ENCODE measurements around the gene PAX5.

The PAX5 gene

DNA sequence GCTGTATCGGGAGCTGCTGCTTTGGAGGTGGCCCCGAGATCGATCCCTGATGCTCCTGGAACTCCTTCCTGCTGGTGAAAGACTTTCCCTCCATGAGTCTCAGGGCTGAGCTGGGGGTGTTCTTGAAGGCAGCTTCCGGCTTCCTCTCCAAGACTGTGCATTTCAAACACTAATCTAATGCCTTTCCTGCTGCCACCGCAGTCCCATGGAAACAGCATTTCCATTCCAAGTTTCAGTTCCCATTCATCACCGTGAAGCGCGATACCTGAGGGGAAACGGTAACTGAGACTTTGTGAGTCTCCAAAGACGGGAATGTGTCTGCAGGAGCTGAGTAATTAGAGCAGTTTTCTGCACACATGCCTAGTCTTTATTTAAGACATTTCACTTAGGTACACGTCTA lies 230.1 kb downstream of the PAX5 start:
- no peak for DNase-seq (ENCODE audit: low spot score)
- TF ChIP-seq, protein P1, sequence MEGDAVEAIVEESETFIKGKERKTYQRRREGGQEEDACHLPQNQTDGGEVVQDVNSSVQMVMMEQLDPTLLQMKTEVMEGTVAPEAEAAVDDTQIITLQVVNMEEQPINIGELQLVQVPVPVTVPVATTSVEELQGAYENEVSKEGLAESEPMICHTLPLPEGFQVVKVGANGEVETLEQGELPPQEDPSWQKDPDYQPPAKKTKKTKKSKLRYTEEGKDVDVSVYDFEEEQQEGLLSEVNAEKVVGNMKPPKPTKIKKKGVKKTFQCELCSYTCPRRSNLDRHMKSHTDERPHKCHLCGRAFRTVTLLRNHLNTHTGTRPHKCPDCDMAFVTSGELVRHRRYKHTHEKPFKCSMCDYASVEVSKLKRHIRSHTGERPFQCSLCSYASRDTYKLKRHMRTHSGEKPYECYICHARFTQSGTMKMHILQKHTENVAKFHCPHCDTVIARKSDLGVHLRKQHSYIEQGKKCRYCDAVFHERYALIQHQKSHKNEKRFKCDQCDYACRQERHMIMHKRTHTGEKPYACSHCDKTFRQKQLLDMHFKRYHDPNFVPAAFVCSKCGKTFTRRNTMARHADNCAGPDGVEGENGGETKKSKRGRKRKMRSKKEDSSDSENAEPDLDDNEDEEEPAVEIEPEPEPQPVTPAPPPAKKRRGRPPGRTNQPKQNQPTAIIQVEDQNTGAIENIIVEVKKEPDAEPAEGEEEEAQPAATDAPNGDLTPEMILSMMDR (IDR thresholded peaks at IDR 0.05; ENCODE audit: extremely low read depth, missing control alignments), result no peak

DNA sequence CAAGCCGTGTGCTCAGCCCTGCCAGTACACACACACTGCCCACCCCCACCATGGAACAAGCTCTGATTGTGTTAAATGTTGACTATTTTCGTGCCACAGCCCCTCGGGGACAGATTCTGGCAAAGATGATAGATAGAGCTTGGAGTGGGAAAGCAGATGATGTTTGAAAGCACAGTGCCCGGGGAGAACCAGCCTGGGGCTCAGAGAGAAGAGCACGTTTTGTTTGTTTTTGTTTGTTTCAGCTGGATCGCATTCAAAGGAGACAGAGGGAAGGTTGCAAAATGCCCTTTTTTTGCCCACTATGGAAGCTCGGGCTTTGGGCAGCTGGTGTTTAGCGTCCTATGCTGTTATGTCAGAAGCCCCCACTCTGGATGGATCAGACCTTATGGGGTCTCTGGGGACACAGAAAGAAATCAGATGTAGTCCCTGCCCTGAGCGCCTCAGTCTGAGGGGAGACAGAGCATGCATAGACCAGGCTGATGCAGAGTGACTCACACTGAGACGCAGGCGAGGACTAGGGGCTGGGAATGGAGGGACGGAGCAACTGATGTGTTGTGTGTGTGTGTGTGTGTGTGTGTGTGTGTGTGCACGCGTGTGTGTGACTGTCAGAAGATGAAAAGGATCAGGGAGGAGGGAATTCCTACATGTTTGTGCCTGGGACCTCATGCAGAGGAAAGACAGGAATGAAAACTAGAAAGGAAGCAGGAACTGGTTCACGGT lies 231.7 kb downstream of the PAX5 start:
- DNase-seq (ENCODE audit: low spot score), result no peak
- TF ChIP-seq, protein P1 (IDR thresholded peaks at IDR 0.05; ENCODE audit: extremely low read depth, missing control alignments), result no peak

DNA sequence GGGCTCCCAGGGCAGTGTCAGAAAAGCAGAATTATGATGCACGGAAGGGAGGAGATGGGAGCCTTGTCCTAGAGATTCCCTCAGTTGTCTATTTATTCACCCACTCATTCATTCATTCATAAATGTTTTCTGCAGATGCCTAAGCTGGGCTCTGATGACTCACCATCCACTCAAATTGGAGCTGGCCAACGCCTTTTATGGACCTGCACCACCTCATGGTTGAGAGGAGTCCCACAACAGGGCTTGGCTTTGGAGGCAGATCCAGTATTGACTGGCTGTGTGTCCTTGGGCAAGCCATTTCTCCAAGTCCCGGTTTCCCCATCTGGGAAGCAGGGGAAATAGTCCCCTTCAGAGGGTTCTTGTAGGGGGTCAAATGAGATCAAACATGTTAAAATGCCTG lies 233.6 kb downstream of the PAX5 start:
- DNase-seq (ENCODE audit: low spot score), result no peak
- TF ChIP-seq, protein P1 (IDR thresholded peaks at IDR 0.05; ENCODE audit: extremely low read depth, missing control alignments), result no peak

DNA sequence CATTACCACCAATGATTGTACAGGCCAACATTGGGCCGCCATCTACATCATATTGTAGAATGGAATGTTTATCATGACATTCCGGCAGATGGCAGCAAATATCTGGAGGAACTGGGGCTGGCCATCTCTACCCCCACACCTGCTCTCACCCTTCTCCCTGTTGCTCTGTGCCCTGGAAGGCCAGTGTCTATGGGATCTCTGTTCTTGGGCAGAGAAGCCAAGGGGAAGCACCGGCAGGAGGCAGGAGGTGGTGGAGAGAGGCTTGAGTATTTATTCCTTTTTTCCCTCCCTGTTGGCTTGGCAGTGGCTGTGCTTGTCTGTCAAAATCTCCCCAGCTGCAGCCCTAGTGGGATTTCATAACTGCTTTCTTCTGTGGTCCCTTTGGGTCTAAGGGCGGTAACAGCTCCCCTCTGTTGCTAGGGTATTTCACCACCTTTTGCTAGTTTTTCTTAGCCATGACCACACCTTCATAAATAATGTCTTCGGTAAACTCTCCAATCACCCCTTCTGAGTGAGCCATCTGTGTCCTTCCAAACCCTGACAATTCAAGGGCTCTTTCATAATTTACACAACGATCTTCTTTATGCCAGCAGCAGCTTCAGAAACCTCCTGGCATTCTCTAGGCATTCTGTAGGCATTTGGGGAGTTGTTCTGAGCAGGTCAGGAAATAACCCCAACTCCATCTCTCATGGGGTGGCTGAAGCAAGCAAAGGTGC lies 235.6 kb downstream of the PAX5 start:
- TF ChIP-seq, protein P1 (IDR thresholded peaks at IDR 0.05; ENCODE audit: extremely low read depth, missing control alignments), result no peak
- DNase-seq (ENCODE audit: low spot score), result no peak

DNA sequence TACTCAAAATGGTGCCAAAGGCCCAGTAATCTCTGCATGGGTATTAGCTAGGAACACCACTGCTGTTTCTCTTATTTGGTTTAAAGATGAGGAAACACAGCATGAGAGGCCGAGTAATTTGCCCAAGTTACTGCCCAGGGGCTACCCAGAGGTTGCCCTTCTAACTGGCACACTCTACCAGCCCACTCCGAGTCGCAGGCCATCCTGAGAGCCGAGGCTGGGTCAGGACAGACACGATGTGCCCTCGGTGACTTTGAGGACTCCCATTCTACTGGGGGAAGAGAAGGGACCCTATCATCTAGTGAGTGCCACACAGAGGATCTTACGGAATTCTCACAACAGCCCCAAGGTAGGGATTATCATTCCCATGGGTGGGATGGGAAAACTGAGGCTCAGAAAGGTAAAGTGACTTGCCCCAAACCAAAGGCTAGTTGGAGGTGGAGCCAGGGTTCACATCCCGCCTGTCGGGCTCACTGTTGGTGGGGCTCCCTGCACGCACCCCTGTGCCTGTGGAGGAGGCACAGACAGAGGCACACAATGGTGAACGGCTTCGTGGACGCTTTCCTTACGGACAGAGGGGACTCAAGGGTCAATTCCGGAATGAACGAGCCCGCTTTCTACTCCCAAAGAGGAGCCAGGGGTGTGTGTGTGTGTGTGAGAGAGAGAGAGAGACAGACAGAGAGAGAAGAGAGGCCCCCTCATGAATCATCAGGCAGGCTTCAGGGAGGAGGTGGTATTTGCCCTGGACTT lies 236.4 kb downstream of the PAX5 start:
- TF ChIP-seq, protein P1 (IDR thresholded peaks at IDR 0.05; ENCODE audit: extremely low read depth, missing control alignments), result no peak
- DNase-seq (ENCODE audit: low spot score), result no peak

DNA sequence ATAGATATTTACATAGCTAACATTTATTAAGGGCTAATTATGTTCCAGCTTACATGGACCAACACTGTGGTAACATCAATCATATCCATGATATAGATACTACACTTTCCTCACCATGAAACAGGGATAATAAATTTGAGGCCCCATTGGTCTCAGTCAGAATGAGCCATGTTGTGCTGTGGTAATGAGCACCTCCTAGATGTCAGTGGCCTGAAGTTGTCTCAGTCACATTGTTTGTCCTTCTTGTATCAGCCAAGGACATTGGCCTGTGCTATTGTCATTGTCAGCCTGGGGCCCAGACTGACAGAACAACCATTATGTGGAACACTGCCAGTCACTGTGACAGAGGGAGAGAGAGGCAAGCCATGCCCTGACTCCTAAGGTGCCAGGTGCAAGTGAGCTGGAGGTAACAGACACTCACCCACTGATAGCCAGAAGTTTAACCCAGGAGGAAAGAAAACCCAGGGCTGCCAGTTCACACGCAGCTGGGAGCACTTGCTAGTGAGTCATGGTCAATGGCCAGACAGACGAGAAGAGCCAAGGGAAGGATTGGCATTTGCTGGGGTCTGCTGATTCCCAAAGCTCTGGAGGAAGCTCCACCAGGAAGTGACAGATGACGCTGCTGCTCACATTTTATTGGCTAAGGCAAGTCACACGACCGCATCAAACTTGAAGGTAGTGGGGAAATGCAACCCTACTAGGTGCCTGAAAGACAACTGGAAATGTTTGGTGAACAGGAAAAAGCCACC lies 237.2 kb downstream of the PAX5 start:
- TF ChIP-seq, protein P1 (IDR thresholded peaks at IDR 0.05; ENCODE audit: extremely low read depth, missing control alignments), result no peak
- no peak for DNase-seq (ENCODE audit: low spot score)

All from GM20000 (cell line).